Transverse colon (tissue), 4 donors: ENCODE data around the gene HNRNPL. TPM values are rescaled to one million over a fixed set of nuclear protein-coding genes. Genes with fewer than 3 reads are reported as not detected.
"Not testable (repeated sequence)": the region's sequence is repeated elsewhere in the genome, so short reads cannot be mapped to it uniquely, and the experiment has no call there.

Source experiments
- DNase-seq: peaks from one replicate; pipeline ENCODE4 v3.0.0-alpha.2; 2019
- H3K27ac ChIP-seq, 4 donors: fragments of 200-600 bp; sonication (generic); 2 replicates each; pipeline ENCODE4 v1.5.1; 2016 to 2018; ENCODE audit warnings: inconsistent platforms in 4 of 4
- H3K27me3 ChIP-seq: fragments of 200-600 bp; sonication (generic); 2 replicates; pipeline ENCODE4 v1.5.1; 2017; ENCODE audit warnings: inconsistent platforms
- H3K36me3 ChIP-seq, 4 donors: fragments of 200-600 bp; sonication (generic); 2 replicates each; pipeline ENCODE4 v1.5.1; 2017 to 2019; ENCODE audit warnings: inconsistent platforms in 4 of 4
- H3K4me1 ChIP-seq, 4 donors: fragments of 200-600 bp; sonication (generic); 2 replicates each; pipeline ENCODE4 v1.5.1; 2017 to 2020; ENCODE audit warnings: inconsistent platforms in 4 of 4
- H3K4me3 ChIP-seq, 4 donors: fragments of 200-600 bp; sonication (generic); 1 replicate in 1 of 4; 2 replicates in 3 of 4; pipeline versions ENCODE4 v1.5.1 to v1.6.1; 2017 to 2019; ENCODE audit warnings: inconsistent platforms in 4 of 4
- H3K9me3 ChIP-seq, 2 donors: fragments of 200-600 bp; sonication (generic); 2 replicates each; pipeline ENCODE4 v1.5.1; 2017 to 2019; ENCODE audit warnings: inconsistent platforms in 2 of 2
- CTCF ChIP-seq, 5 experiments: fragments of 200-600 bp in 3 of 5; fragments of 450-650 bp in 2 of 5; sonication (generic) in 3 of 5; IDR thresholded peaks; 1 replicate in 2 of 5; 2 replicates in 3 of 5; pipeline ENCODE4 v1.5.1; 2016 to 2017; ENCODE audit warnings: antibody characterized with exemption in 5 of 5, inconsistent platforms in 3 of 5, mild to moderate bottlenecking in 2 of 5, moderate library complexity in 1 of 5
- EP300 ChIP-seq: sonication (generic); formaldehyde crosslinking; IDR thresholded peaks from one replicate; pipeline ENCODE4 v1.6.1; 2017; ENCODE audit warnings: antibody characterized with exemption, low read depth
- POLR2A ChIP-seq: fragments of 450-650 bp; IDR thresholded peaks from one replicate; pipeline ENCODE4 v1.6.1; 2016; ENCODE audit warnings: antibody characterized with exemption, mild to moderate bottlenecking, moderate library complexity
- POLR2AphosphoS5 ChIP-seq, 3 donors: sonication (generic); formaldehyde crosslinking; IDR thresholded peaks; one replicate each; pipeline ENCODE4 v1.6.1; 2016; ENCODE audit warnings: antibody characterized with exemption in 3 of 3
- WGBS, 2 donors: methylation state at CpG; one replicate each; pipeline ENCODE4 v1.1.5; 2018; ENCODE audit warnings: low coverage in 1 of 2; 5-methylcytosine and 5-hydroxymethylcytosine counted together
- in situ Hi-C, 4 donors: fragments of 200-750 bp; cut with MboI; loops; one replicate each; pipeline versions ENCODE4 v1.15.0 to v1.15.1; 2017; ENCODE audit warnings: low sequenced_read_pairs in 3 of 4, low pct_ligation_motif_present in 1 of 4, low pct_unique_long_range_greater_than_20kb in 1 of 4
- intact Hi-C: fragments of 100-400 bp; cut with DNase I; formaldehyde crosslinking; loops from one replicate; pipeline ENCODE4 v1.15.1; 2023; ENCODE audit warnings: low total_unique reads
- total RNA-seq, 4 donors: library from RNA; depleted of rRNA; stranded (reverse); fragments of >200 nt; gene quantifications; one replicate each; pipeline ENCODE4 v1.1.0, GENCODE V29; 2016

Gene HNRNPL
- total RNA-seq, 4 donors from 2014 or later, result 139 to 200 (median 174) TPM

- no peak for TF ChIP-seq POLR2A
- TF ChIP-seq EP300, result no peak
- TF ChIP-seq POLR2AphosphoS5 (IDR thresholded peaks at IDR 0.05), result peak in 2 of 3 donors; percentile 24 to 41
- no peak for TF ChIP-seq CTCF (IDR thresholded peaks at IDR 0.05)
- H3K4me1 ChIP-seq, result peaks cover 27 to 61% (median 32%) of the 10 kb centered on the region in 4 donors
- intact Hi-C loops, result loop anchor here (1.0 to 10.0 kb wide), 2 partner anchors 21 to 176 kb away; no protein-coding TSS in a partner anchor
Measured at GRCh38 chr19:38831142-38831605, 18.6 kb downstream of the HNRNPL start.

GRCh38 chr19:38830039-38830733 lies 19.6 kb downstream of the HNRNPL start:
- intact Hi-C loops, result loop anchor here (10.0 kb wide), 1 partner anchor 175 kb away; no protein-coding TSS in a partner anchor
- in situ Hi-C loops, result no loop called here
- H3K4me1 ChIP-seq, result peaks cover 27 to 66% (median 32%) of the 10 kb centered on the region in 4 donors
- no peak for TF ChIP-seq POLR2A
- no peak for TF ChIP-seq EP300
- no peak for TF ChIP-seq POLR2AphosphoS5 (IDR thresholded peaks at IDR 0.05)
- TF ChIP-seq CTCF (IDR thresholded peaks at IDR 0.05), result no peak
- 58 to 62% methylated on average over 2 to 4 of the region's 4 CpGs for WGBS, 2 donors
- peaks cover 0 to 13% (median 3%) of the 10 kb centered on the region in 4 donors for H3K36me3 ChIP-seq
- H3K4me3 ChIP-seq, result peak overlapping the region in 2 of 4 donors; percentile 66 to 72
- no peaks in the 10 kb centered on the region for H3K9me3 ChIP-seq
- no peaks in the 10 kb centered on the region for H3K27me3 ChIP-seq
- peak overlapping the region; percentile 95 to 99 (median 96) for H3K27ac ChIP-seq
- DNase-seq, result no peak

More at GRCh38 chr19:38831142-38831605, 18.6 kb downstream of the HNRNPL start:
- WGBS, 2 donors, result 1% methylated on average over 16 of the region's 16 CpGs; no CpG with 5 or more reads in 1 of the 2 donors
- DNase-seq, result peak; percentile 84
- H3K27ac ChIP-seq, result peak overlapping the region; percentile 95 to 99 (median 96)
- peaks cover 0 to 13% (median 7%) of the 10 kb centered on the region in 4 donors for H3K36me3 ChIP-seq
- no peaks in the 10 kb centered on the region for H3K27me3 ChIP-seq
- H3K9me3 ChIP-seq, result no peaks in the 10 kb centered on the region
- in situ Hi-C loops, result no loop called here
- H3K4me3 ChIP-seq, result peak overlapping the region; percentile 56 to 78 (median 69)

GRCh38 chr19:38829203-38829602 lies 20.6 kb downstream of the HNRNPL start:
- intact Hi-C loops, in situ Hi-C loops, H3K27ac ChIP-seq, DNase-seq, H3K27me3 ChIP-seq, H3K9me3 ChIP-seq, H3K4me3 ChIP-seq: not testable (repeated sequence)
- H3K4me1 ChIP-seq, result peaks cover 27 to 66% (median 32%) of the 10 kb centered on the region in 4 donors
- H3K36me3 ChIP-seq, result peaks cover 0 to 13% (median 3%) of the 10 kb centered on the region in 4 donors
- 94 to 96% methylated on average over 6 to 7 of the region's 7 CpGs for WGBS, 2 donors

GRCh38 chr19:38826856-38827551 lies 22.8 kb downstream of the HNRNPL start:
- no peak overlapping the region for H3K27ac ChIP-seq
- no peak for DNase-seq
- H3K4me1 ChIP-seq, result peaks cover 15 to 49% (median 24%) of the 10 kb centered on the region in 4 donors
- no peaks in the 10 kb centered on the region for H3K9me3 ChIP-seq
- in situ Hi-C loops (no loop called here), intact Hi-C loops (no loop called here)
- TF ChIP-seq POLR2A (no peak), CTCF (IDR thresholded peaks at IDR 0.05) (no peak), EP300 (no peak), POLR2AphosphoS5 (IDR thresholded peaks at IDR 0.05) (no peak)
- H3K36me3 ChIP-seq, result peaks cover 0 to 13% (median 4%) of the 10 kb centered on the region in 4 donors
- H3K27me3 ChIP-seq, result no peaks in the 10 kb centered on the region
- WGBS, 2 donors, result 62 to 71% methylated on average over 2 to 6 of the region's 6 CpGs
- H3K4me3 ChIP-seq, result no peak overlapping the region

- intact Hi-C loops, H3K27ac ChIP-seq, in situ Hi-C loops, H3K4me3 ChIP-seq, DNase-seq, H3K27me3 ChIP-seq, H3K9me3 ChIP-seq: not testable (repeated sequence)
- 87% methylated on average over 7 of the region's 7 CpGs; no CpG with 5 or more reads in 1 of the 2 donors for WGBS, 2 donors
- Histone ChIP-seq H3K36me3 (peaks cover 0 to 13% (median 4%) of the 10 kb centered on the region in 4 donors), H3K4me1 (peaks cover 19 to 55% (median 25%) of the 10 kb centered on the region in 4 donors)
Measured at GRCh38 chr19:38825936-38826335, 23.9 kb downstream of the HNRNPL start.

GRCh38 chr19:38821230-38821825 lies 28.5 kb downstream of the HNRNPL start:
- in situ Hi-C loops, intact Hi-C loops, DNase-seq, H3K27me3 ChIP-seq, H3K9me3 ChIP-seq: not testable (repeated sequence)
- peak overlapping the region; percentile 85 to 94 (median 88) for H3K27ac ChIP-seq
- peak overlapping the region in 1 of 4 donors; percentile 4 for H3K4me3 ChIP-seq
- 80 to 98% methylated on average over 2 to 20 of the region's 29 CpGs for WGBS, 2 donors
- peaks cover 0 to 11% (median 6%) of the 10 kb centered on the region in 4 donors for H3K36me3 ChIP-seq
- peaks cover 4 to 54% (median 32%) of the 10 kb centered on the region in 4 donors for H3K4me1 ChIP-seq
